HEK293 (cell line): ENCODE measurements around the gene TNIK.

Experiments
- EGR2 ChIP-seq: fragments of 450-650 bp; formaldehyde crosslinking; IDR thresholded peaks from 2 replicates; pipeline ENCODE4 v1.5.1; 2016; ENCODE audit warnings: low read depth, missing biosample characterization, missing genetic modification characterization
- GLI4 ChIP-seq: fragments of 450-650 bp; formaldehyde crosslinking; IDR thresholded peaks from 2 replicates; pipeline ENCODE4 v1.5.1; 2016; ENCODE audit warnings: missing biosample characterization, missing genetic modification characterization
- IKZF3 ChIP-seq: fragments of 450-650 bp; IDR thresholded peaks from 2 replicates; pipeline ENCODE4 v1.5.0; 2018; ENCODE audit warnings: missing biosample characterization, mild to moderate bottlenecking, missing genetic modification characterization, moderate library complexity
- KLF1 ChIP-seq: fragments of 450-650 bp; formaldehyde crosslinking; IDR thresholded peaks from 2 replicates; pipeline ENCODE4 v1.5.1; 2016; ENCODE audit warnings: missing biosample characterization, missing genetic modification characterization
- KLF16 ChIP-seq: fragments of 450-650 bp; formaldehyde crosslinking; IDR thresholded peaks from 2 replicates; pipeline ENCODE4 v1.5.1; 2017; ENCODE audit warnings: missing biosample characterization, missing genetic modification characterization
- OSR2 ChIP-seq: fragments of 450-650 bp; formaldehyde crosslinking; IDR thresholded peaks from 2 replicates; pipeline ENCODE4 v1.5.1; 2016; ENCODE audit warnings: missing biosample characterization, missing genetic modification characterization
- PATZ1 ChIP-seq: fragments of 450-650 bp; formaldehyde crosslinking; IDR thresholded peaks from 2 replicates; pipeline ENCODE4 v1.5.1; 2016; ENCODE audit warnings: missing biosample characterization, missing genetic modification characterization
- PRDM6 ChIP-seq: fragments of 450-650 bp; formaldehyde crosslinking; IDR thresholded peaks from 2 replicates; pipeline ENCODE4 v1.5.1; 2017; ENCODE audit warnings: missing biosample characterization, missing genetic modification characterization
- SCRT1 ChIP-seq: fragments of 450-650 bp; formaldehyde crosslinking; IDR thresholded peaks from 2 replicates; pipeline ENCODE4 v1.5.1; 2016; ENCODE audit warnings: missing biosample characterization, missing genetic modification characterization, borderline replicate concordance
- ZEB2 ChIP-seq: fragments of 450-650 bp; formaldehyde crosslinking; IDR thresholded peaks from 2 replicates; pipeline ENCODE4 v1.5.1; 2016; ENCODE audit warnings: missing biosample characterization, missing genetic modification characterization
- ZFP3 ChIP-seq: fragments of 450-650 bp; formaldehyde crosslinking; IDR thresholded peaks from 2 replicates; pipeline ENCODE4 v1.5.1; 2016; ENCODE audit warnings: low read depth, missing biosample characterization, missing genetic modification characterization
- ZFP37 ChIP-seq: fragments of 450-650 bp; formaldehyde crosslinking; IDR thresholded peaks from 2 replicates; pipeline ENCODE4 v1.5.1; 2016; ENCODE audit warnings: missing biosample characterization, missing genetic modification characterization
- ZNF155 ChIP-seq: fragments of 450-650 bp; formaldehyde crosslinking; IDR thresholded peaks from 2 replicates; pipeline ENCODE4 v1.5.1; 2016; ENCODE audit warnings: missing biosample characterization, missing genetic modification characterization
- ZNF157 ChIP-seq: fragments of 450-650 bp; formaldehyde crosslinking; IDR thresholded peaks from 2 replicates; pipeline ENCODE4 v1.5.1; 2016; ENCODE audit warnings: missing biosample characterization, missing genetic modification characterization
- ZNF19 ChIP-seq: fragments of 450-650 bp; formaldehyde crosslinking; IDR thresholded peaks from 2 replicates; pipeline ENCODE4; 2016; ENCODE audit warnings: missing biosample characterization, missing genetic modification characterization, low read depth
- ZNF239 ChIP-seq: fragments of 450-650 bp; formaldehyde crosslinking; IDR thresholded peaks from 2 replicates; pipeline ENCODE4 v1.5.1; 2016; ENCODE audit warnings: missing biosample characterization, missing genetic modification characterization
- ZNF24 ChIP-seq: fragments of 450-650 bp; formaldehyde crosslinking; IDR thresholded peaks from 2 replicates; pipeline ENCODE4 v1.5.1; 2016; ENCODE audit warnings: missing biosample characterization, missing genetic modification characterization
- ZNF280D ChIP-seq: fragments of 450-650 bp; formaldehyde crosslinking; IDR thresholded peaks from 2 replicates; pipeline ENCODE4 v1.5.1; 2016; ENCODE audit warnings: missing biosample characterization, missing genetic modification characterization
- ZNF292 ChIP-seq: fragments of 450-650 bp; formaldehyde crosslinking; IDR thresholded peaks from 2 replicates; pipeline ENCODE4 v1.5.1; 2016; ENCODE audit warnings: low read depth, missing biosample characterization, missing genetic modification characterization, borderline replicate concordance
- ZNF561 ChIP-seq: fragments of 450-650 bp; IDR thresholded peaks from 2 replicates; pipeline ENCODE4 v1.5.1; 2018; ENCODE audit warnings: missing biosample characterization, missing genetic modification characterization, borderline replicate concordance
- ZNF580 ChIP-seq: fragments of 450-650 bp; formaldehyde crosslinking; IDR thresholded peaks from 2 replicates; pipeline ENCODE4 v1.5.1; 2016; ENCODE audit warnings: missing biosample characterization, missing genetic modification characterization
- ZNF704 ChIP-seq: fragments of 450-650 bp; formaldehyde crosslinking; IDR thresholded peaks from 2 replicates; pipeline ENCODE4 v1.5.1; 2016; ENCODE audit warnings: missing biosample characterization, missing genetic modification characterization
- ZSCAN23 ChIP-seq: fragments of 450-650 bp; formaldehyde crosslinking; IDR thresholded peaks from 2 replicates; pipeline ENCODE4 v1.5.1; 2016; ENCODE audit warnings: missing biosample characterization, missing genetic modification characterization
- ZSCAN5A ChIP-seq: fragments of 450-650 bp; formaldehyde crosslinking; IDR thresholded peaks from 2 replicates; pipeline ENCODE4 v1.5.1; 2016; ENCODE audit warnings: missing biosample characterization, missing genetic modification characterization
- TF ChIP-seq, protein P1 (sequence below): fragments of 450-650 bp; formaldehyde crosslinking; IDR thresholded peaks from 2 replicates; pipeline ENCODE4; 2016; ENCODE audit warnings: missing biosample characterization, missing genetic modification characterization
- TF ChIP-seq, protein P2 (sequence below): fragments of 450-650 bp; formaldehyde crosslinking; IDR thresholded peaks from 2 replicates; pipeline ENCODE4 v1.5.1; 2016; ENCODE audit warnings: missing biosample characterization, missing genetic modification characterization

TNIK gene

DNA sequence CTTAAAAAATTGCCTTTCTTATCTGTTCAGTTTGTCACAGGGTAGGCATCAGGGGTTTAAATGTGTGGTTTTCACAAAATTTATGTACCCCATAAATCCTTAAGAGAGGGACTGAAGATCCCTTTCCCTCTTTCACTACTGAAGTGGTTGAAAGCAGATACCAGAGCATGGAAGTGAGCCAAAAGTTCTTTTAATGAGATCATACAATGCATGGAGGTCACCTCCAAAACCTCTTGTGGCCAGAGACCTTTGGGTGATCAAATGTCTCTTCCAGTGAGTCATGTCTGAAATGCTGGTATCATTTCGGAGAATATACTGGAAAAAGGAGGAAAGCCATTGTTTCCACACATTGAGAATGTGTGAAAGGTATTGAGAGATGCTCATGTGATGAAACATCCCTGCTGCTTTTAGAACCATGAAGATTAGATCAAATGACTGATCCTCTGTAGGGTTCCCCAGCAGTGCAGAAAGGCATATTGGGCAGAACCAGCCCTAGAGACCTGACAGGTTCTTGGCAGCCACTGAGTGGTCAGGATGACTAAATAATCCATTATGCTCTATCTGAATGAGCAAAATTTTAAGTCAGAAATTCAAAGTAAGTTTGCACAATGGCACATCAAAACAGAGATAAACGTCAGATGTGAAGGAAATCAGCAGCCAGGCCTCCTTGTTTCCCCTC is 267.9 kb downstream of the TNIK start (continued):
- TF ChIP-seq ZNF561 (tag by site-specific recombination) (peak; percentile 66), ZNF239 (tag by site-specific recombination) (no peak), ZFP37 (tag by site-specific recombination) (peak; percentile 96), ZNF157 (tag by site-specific recombination) (no peak), KLF16 (tag by site-specific recombination) (0 out of 2 replicates have a peak, but pooled peaks have one; percentile 13), ZNF24 (tag by site-specific recombination) (peak; percentile 97), ZSCAN5A (tag by site-specific recombination) (0 out of 2 replicates have a peak, but pooled peaks have one; percentile 29), ZFP3 (no peak), GLI4 (tag by site-specific recombination) (no peak), ZNF292 (tag by site-specific recombination) (no peak), ZNF155 (tag by site-specific recombination) (no peak), ZNF580 (peak; percentile 95), PATZ1 (peak; percentile 70), IKZF3 (peak; percentile 98), SCRT1 (peak; percentile 30; the same call in 1 of the 2 replicates), ZNF280D (tag by site-specific recombination) (peak; percentile 67; the same call in 1 of the 2 replicates), PRDM6 (tag by site-specific recombination) (peak; percentile 95), OSR2 (peak; percentile 91), ZNF19 (tag by site-specific recombination) (no peak), ZEB2 (tag by site-specific recombination) (peak; percentile 98), EGR2 (no peak), ZSCAN23 (tag by site-specific recombination) (peak; percentile 88; the same call in 1 of the 2 replicates), ZNF704 (tag by site-specific recombination) (no peak), KLF1 (no peak)
- TF ChIP-seq, protein P1, sequence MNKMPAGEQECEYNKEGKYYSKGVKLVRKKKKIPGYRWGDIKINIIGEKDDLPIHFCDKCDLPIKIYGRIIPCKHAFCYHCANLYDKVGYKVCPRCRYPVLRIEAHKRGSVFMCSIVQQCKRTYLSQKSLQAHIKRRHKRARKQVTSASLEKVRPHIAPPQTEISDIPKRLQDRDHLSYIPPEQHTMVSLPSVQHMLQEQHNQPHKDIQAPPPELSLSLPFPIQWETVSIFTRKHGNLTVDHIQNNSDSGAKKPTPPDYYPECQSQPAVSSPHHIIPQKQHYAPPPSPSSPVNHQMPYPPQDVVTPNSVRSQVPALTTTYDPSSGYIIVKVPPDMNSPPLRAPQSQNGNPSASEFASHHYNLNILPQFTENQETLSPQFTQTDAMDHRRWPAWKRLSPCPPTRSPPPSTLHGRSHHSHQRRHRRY (tag by site-specific recombination), result peak; percentile 71; the same call in 1 of the 2 replicates
- TF ChIP-seq, protein P2, sequence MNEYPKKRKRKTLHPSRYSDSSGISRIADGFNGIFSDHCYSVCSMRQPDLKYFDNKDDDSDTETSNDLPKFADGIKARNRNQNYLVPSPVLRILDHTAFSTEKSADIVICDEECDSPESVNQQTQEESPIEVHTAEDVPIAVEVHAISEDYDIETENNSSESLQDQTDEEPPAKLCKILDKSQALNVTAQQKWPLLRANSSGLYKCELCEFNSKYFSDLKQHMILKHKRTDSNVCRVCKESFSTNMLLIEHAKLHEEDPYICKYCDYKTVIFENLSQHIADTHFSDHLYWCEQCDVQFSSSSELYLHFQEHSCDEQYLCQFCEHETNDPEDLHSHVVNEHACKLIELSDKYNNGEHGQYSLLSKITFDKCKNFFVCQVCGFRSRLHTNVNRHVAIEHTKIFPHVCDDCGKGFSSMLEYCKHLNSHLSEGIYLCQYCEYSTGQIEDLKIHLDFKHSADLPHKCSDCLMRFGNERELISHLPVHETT, result peak; percentile 96
